ENCODE data around the gene KCNQ2. TPM values are rescaled to one million over a fixed set of nuclear protein-coding genes. Genes with fewer than 3 reads are reported as not detected.

The KCNQ2 gene
- total RNA-seq, 1 experiment from 2014 or later: 86.5 TPM

- H3K4me2 ChIP-seq (ENCODE audit: low read length): no peak overlapping the region
- no peaks in the 10 kb centered on the region for H3K4me1 ChIP-seq (ENCODE audit: control insufficient read depth in 1 of 2, insufficient read depth in 2 of 2, low read length in 2 of 2)
- H3K79me2 ChIP-seq (ENCODE audit: insufficient read depth, low read length): no peaks in the 10 kb centered on the region
- no peaks in the 10 kb centered on the region for H3K9me2 ChIP-seq (ENCODE audit: insufficient read depth)
- H3K9me3 ChIP-seq (ENCODE audit: control insufficient read depth in 1 of 2, insufficient read depth in 1 of 2, low read depth in 1 of 2, low read length in 2 of 2): 0 out of 4 replicates have a peak, but pooled peaks cover 0 to 6% of the 10 kb centered on the region in 2 experiments
- H3K36me3 ChIP-seq (ENCODE audit: control insufficient read depth in 1 of 2, insufficient read depth in 2 of 2, low read length in 2 of 2): no peaks in the 10 kb centered on the region
- no peaks in the 10 kb centered on the region for H4K20me1 ChIP-seq (ENCODE audit: insufficient read depth)
- no peak overlapping the region for H3K9ac ChIP-seq (ENCODE audit: low read length)
- POLR2A ChIA-PET: no interaction called here
- no TSS peak for BruUV-seq (replicated peaks)
- no peak overlapping the region for H3K27ac ChIP-seq (ENCODE audit: low read depth, low read length)
- no peak overlapping the region for H2AFZ ChIP-seq (ENCODE audit: low read depth, low read length, poor library complexity, severe bottlenecking)
- no peak for ATAC-seq
- H3K4me3 ChIP-seq (replicated peaks in 1 of 2; ENCODE audit: low read depth in 1 of 2, low read length in 2 of 2): no peak overlapping the region
- RAD21 ChIA-PET (ENCODE audit: low non-redundant PET in 1 of 2, low total read pairs in 2 of 2, uncharacterized antibody in 2 of 2, unreplicated experiment in 2 of 2): no interaction called here
- CTCF ChIA-PET: no interaction called here
- intact Hi-C loops (cut with micrococcal nuclease): no loop called here
- no peaks in the 10 kb centered on the region for H3K27me3 ChIP-seq (ENCODE audit: insufficient read depth, low read length)
- DNase-seq (ENCODE audit: low read depth, low spot score): no peak
- TF ChIP-seq SP1 (IDR thresholded peaks at IDR 0.05; ENCODE audit: low read depth) (no peak), MAX (IDR thresholded peaks at IDR 0.05) (no peak), POLR2A (IDR thresholded peaks at IDR 0.05; ENCODE audit: borderline replicate concordance, extremely low read depth, insufficient read depth, insufficient read length) (no peak), ATF3 (IDR thresholded peaks at IDR 0.05) (no peak), CBX3 (IDR thresholded peaks at IDR 0.05; ENCODE audit: low read depth) (no peak), REST (IDR thresholded peaks at IDR 0.05; ENCODE audit: low read depth) (no peak), FOSL1 (IDR thresholded peaks at IDR 0.05; ENCODE audit: low read depth) (no peak), ZFX (IDR thresholded peaks at IDR 0.05) (no peak), JUND (IDR thresholded peaks at IDR 0.05) (no peak), SRF (IDR thresholded peaks at IDR 0.05; ENCODE audit: low read depth) (no peak)
These were observed 78.9 kb downstream of the KCNQ2 start for GRCh38 chr20:63393566-63393965.

Measured in HCT116 (cell line).